Stimulated activated CD8-positive, alpha-beta memory T cell treated with anti-CD3 and anti-CD28 coated beads, Interleukin-2, amount 100 ng/mL, for 1 hour (primary cell): ENCODE measurements around the gene ACSM2B.
"Not testable (repeated sequence)": the region's sequence is repeated elsewhere in the genome, so short reads cannot be mapped to it uniquely, and the experiment has no call there.

ENCODE experiments used
- DNase-seq, 2 donors: peaks; one replicate each; pipeline ENCODE4 v3.0.0-alpha.2; 2020; ENCODE audit warnings: low read depth in 2 of 2

The ACSM2B gene

DNA sequence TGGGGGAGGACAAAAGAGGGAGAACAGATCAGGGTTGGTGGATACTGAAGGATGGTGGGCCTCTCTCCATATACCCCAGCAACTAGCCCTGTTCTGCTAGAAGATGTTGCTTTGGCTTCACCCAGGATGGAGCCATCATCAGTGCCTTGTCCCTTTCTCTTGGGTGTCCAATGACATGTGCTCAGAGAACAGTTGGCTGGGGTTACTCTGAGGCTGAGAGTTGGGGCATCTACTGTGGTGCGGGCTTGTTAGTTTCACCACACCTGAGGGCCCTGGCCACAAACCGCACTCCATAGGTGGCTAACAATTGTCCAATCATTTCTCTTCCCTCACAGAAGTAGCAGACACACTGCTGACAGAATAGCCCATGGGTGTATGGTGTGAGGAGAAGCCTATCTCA lies 18.9 kb upstream of the ACSM2B start:
- not testable (repeated sequence) for DNase-seq

DNA sequence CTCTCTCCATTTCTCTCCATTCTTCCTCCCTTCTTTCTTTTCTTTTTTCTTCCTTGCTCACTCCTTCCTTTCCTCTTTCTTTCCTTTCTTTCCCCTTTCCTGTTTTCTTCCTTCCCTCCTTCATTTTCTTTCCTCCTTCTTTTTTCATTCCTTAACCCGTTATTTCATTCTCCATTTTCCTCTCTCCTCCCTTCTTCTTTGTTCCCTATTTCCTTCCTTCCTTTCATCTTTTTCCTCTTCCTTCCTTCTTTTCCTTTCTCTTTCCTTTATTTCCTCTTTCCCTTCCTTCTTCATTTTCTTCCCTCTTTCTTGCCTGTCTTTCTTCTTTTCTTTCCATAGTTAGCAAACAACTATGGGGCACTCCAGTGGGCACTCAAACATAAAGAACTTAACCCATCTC lies 16.6 kb upstream of the ACSM2B start:
- not testable (repeated sequence) for DNase-seq

DNA sequence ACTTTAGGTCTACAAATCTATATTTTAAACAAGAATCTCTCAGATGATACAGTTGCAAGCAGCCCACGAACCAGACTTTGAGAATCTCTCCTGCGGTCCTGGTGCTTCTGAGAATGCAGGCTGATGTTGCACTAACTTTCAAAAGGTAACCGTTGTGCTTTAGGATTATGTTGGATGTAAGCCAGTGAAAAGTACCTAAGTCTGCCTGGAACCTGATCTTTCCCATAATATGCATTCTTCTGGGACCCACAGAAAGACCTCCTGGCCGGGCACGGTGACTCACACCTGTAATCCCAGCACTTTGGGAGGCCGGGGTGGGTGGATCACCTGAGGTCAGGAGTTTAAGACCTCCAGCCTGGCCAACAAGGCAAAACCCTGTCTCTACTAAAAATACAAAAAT lies 13.3 kb upstream of the ACSM2B start:
- DNase-seq = not testable (repeated sequence)

DNA sequence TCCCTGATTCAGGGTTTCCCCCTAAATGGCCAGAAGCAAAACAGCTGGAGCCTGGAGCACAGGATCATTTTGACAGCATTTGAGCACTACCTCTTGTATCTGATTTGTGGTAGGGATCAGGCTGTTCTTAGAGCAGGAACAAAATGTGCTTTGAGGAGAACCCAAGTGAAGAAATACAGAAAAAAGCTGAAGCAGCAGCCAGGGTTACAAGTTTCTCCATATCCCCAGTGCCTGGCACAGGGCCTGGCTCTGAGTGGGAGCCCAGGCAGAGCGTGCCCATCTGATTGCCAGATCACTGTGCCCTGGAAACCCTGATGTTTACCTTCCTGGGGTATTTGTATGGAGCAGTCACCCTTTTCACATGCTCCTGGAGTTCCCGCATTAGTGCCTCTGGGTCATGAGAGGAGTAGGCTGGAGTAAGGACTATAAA lies 11.5 kb upstream of the ACSM2B start:
- DNase-seq = not testable (repeated sequence)

DNA sequence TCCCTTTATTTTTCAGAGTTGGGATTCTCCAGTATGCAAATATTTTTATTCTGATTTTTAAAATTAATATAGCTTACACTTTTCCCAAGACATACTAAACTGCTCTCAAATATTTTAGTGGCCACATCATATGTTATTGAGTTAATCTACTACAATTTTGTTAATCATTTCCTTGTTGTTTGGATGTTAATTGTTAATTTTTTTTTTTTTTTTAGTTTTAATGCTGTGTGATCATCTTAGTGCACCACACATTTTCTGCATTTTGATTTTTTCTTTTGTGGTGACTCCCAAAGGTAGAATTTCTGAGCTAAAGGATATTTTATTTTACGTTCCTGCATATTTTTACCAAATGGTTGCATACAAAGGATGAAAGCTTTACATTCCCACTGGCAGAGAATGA lies 10.5 kb upstream of the ACSM2B start:
- not testable (repeated sequence) for DNase-seq

DNA sequence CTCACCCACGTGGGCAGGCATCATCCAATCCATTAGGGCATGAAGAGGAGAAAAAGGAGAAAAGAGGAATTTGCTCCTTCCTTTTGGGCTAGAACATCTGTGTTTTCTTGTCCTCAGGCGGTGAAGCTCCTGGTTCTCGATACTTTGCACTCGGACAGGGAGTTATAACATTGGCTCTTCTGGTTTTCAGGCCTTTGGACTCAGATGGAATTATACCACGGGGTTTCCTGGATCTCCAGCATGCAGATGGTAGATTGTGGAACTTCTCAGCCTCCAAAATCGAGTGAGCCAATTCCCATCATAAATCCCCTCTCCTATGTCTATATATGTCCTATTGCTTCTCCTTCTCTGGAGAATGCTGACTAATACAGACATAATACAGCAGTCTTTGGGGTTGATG lies 9.9 kb upstream of the ACSM2B start:
- not testable (repeated sequence) for DNase-seq

DNA sequence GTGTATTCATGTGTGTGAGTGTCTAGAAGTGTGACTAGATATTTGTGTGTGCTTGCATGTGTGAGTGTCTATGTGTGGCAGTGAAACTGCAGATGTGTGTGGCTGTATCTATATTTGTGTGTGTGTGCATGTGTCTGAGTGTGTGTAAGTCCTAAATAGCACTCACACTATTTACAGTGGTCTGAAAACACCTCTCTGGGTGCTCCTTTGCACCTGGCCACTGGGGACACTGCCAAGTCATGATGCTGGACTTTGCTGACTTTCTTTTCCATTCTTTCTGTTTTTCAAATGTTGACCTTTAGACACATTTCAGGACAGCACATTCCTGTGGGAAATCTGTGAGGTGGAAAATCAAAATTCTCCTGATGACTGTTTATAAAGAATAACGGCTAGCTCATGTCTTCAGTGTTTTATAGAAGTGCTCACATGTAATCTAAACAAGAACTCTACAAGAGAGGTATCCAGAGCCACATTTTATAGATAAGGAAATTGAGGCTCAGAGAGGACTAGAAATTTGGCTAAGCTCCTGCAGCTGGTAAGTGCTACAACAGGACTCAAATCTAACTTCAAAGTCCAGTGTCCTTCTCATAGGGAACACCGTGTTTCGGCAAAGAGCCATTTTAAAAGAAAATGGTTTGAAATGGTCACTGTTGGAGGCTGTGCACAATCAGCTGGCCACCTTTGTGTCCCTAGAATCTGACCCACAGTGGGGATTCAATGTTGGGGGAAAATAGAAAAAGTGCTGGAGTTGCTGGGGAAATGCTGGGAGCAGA lies 4.5 kb upstream of the ACSM2B start:
- DNase-seq = not testable (repeated sequence)

DNA sequence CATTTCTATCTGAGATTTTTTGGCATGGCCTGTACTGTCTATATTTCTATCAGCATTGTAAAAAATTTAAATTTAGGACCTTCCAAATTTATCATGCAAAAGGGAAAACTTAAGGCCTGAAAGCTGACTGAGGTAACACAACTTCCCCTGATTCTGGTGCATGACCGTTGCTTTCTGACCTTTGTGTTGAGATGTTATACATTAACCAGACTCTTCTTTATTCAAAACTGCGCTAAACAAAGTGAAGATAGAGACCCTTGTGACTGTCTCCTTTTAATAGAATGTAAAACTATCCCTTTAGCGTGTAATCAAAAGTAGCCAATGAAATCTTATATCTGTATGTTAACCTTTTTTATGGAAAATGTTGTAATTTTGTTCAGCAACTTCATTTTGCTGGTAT lies 1.9 kb upstream of the ACSM2B start:
- not testable (repeated sequence) for DNase-seq

DNA sequence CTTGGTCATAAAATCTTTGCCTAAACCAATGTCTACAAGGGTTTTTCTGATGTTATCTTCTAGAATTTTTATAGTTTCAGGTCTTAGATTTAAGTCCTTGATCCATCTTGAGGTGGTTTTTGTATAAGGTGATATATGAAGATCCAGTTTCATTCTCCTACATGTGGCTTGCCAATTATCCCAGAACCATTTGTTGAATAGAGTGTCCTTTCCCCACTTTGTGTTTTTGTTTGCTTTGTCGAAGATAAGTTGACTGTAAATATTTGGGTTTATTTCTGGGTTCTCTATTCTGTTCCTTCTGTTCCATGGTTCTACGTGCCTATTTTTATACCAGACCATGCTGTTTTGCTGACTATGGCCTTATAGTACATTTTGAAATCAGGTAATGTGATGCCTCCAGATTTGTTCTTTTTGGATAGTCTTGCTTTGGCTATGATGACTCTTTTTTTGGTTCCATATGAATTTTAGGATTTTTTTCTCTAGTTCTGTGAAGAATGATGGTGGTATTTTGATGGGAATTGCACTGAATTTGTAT lies 7.0 kb downstream of the ACSM2B start:
- DNase-seq = not testable (repeated sequence)

DNA sequence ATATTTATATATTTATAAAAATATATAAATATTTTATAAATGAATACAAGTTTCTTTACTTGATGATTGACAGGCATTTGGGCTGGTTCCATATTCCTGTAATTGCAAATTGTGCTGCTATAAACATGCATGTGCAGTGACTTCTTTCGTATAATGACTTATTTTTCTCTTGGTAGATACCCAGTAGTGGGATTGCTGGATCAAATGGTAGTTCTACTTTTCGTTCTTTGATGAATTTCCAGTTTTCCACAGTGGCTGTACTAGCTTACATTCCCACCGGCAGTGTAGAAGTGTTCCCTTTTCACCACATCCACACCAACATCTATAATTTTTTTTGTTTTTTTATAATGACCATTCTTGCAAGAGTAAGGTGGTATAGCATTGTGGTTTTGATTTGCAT lies 7.8 kb downstream of the ACSM2B start:
- DNase-seq = no peak

DNA sequence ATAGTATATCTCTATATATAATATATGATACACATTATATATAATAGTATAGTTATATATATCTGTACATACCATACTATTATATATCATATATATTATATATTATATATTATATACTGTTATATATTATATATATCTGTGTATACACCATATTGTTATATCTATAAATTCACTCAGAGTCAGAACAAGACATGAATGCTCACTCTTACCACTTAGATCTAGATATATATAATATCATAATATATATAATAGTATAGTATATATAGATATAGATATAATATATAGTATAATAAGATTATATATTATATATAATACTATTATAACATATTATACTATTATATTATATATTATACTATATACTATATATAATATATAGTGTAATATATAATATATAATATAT lies 9.3 kb downstream of the ACSM2B start:
- no peak for DNase-seq

DNA sequence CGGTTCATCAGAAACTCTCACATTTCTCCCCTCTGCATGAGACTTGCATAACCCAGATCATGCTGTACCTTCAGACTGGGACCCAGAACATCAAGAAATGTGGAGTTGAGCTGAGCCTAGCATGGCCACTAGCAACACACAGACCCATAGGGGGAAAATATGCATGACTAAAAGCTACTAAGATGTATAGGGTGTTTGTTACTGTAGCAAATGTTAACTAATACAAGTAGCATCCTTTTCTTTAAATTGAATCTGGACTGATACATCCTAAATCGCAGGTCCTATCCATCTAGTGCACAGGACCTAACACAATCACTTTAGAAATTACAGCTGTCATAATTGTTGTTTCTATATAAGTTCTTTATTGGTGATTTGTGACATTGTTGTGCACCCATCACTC lies 10.8 kb downstream of the ACSM2B start:
- not testable (repeated sequence) for DNase-seq

DNA sequence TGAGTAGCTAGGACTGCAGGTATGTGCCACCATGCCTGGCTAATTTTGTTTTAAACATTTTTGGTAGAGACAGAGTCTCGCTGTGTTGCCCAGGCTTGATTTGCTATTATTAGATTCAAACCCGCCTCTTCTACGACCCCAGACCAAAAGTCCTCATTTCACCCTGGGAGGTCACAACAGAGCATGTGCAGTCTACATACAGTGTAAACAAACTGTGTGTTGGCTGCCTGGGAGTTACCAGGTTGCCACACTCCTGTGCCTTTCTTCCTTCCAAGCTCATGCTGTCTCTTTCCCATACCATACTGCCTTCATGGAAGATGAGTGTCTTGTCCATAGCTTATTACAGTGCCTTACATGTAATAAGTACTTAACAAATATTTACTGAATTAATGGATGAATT lies 11.9 kb downstream of the ACSM2B start:
- not testable (repeated sequence) for DNase-seq

DNA sequence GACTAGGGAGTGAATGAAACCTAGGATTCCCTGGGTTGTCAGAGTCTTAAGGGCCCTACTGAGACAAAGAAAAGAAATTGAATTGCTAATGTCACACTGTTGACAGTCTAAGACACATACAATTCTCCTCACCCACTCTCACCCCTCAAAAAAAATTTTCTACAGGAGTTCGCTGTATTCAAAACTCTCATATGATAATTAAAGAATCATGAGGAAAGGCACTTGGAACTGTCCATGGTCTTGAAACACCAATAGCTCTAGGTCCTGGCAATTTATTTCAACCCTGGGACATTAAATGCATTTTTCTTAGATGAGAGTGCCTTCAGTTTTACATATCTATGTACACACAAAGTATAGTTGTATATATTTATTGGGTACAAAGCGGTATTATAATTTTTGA lies 20.5 kb downstream of the ACSM2B start:
- DNase-seq = not testable (repeated sequence)

DNA sequence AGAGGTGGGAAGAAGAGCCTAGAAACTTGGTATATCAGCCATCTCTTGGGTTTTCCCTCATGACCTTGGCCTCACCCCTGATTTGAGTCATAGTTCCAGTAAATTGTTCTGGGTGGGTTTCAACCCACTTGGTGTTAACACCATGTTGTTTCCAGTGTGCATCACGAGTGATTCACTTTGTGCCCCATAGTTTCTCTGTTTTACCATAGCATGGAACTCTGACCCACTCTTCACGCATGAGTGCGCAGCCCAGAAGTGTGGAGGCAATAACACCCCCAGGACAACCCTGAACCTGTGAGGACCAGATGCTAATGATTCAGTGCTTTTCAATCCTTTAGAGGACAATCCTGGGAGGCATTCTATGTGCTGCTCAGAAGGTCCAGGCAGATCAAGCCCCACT lies 21.5 kb downstream of the ACSM2B start:
- DNase-seq = not testable (repeated sequence)

DNA sequence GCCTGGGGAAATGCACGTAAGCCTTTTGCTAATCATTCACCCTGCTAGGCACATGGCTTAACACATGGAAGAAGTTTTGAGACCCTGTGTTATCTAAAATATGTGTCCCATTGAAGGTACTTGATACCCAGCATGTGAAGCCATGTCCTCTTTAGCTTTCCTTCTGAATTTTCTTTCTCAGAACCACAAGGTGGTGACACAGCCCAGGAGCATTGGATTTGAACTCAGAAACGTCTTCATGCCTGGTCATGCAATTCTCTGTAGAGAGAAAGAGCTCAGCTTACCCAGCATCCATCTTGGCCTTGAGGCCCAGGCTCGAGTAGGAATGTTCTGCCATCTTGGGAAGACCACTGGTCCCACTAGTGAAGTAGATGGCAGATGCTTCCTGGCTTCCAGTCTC lies 22.7 kb downstream of the ACSM2B start:
- DNase-seq = not testable (repeated sequence)

DNA sequence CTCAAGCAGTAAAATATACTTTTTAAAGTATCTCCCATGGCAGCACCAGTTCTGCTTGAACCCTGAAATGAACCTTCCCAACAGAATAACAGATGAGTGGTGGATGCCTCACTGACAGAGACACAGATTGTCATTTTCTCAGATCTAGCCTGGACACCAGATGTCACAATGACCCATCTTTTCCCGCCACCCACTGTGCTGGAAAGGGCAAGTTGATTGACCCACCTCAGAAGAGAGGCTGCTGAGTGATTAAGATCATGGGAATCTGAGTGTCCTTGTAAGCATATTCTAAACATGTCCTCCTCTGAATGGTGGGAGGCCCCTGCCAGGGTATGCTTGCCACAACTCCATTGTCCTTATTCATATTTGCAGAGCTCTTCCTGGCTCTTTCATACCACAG lies 29.2 kb downstream of the ACSM2B start:
- not testable (repeated sequence) for DNase-seq

DNA sequence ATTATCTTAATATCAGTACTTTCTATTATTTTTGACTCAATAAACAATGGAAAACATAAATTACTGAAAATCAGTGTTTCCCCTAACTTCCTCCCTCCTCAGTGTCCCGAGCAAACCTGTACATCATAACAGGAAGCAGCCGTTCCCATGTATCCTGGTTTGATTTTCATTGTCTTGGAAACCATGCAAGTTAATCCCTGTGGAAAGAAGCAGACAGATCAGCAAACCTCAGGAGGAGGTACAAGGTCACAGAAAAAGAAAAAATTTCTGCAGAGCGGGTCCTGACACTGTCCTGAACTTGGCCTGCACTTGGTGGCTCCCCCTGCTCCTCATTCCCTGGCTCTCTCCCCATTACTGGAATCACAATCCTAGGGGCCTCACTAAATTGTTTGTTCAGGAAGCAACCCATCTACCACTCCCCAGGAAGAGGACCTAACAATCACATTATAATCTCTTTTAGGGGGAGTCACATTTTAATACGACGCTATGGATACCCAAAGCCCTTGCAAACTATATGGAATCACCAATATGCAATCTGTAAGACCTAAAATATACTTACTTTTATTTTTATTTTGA lies 29.8 kb downstream of the ACSM2B start:
- DNase-seq = not testable (repeated sequence)

DNA sequence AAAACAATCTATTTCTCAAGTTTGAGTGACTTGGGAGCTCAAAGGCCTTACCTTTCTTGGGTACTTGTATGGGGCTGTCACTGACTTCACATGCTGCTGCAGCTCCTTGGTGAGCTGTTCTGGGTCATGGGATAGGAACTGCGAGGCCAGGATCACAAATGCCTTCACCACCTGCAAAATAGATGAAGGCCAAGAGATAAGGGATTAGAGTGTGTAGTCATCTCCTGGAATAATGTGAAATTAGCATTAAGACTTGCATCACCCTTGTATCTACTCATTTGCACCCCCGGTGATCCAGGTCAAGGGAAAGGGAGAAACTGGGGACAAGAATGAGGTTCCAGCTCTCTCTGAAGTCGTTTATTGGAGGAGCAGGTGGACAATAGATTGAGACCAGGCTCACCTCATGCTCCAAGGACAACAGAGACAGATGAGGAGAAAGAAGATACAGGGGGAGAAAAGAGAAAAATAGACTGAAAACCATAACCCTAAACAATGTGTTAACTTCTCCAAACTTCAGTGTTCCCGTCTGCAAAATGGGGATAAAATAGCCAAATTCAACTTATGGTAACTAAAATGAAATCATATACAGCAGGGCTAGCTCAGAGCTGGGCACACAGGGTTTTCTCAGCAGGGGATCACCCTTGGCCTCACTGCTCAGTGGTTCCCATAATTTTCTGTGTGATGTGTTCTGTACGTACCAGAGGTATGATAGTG lies 35.4 kb downstream of the ACSM2B start:
- not testable (repeated sequence) for DNase-seq

DNA sequence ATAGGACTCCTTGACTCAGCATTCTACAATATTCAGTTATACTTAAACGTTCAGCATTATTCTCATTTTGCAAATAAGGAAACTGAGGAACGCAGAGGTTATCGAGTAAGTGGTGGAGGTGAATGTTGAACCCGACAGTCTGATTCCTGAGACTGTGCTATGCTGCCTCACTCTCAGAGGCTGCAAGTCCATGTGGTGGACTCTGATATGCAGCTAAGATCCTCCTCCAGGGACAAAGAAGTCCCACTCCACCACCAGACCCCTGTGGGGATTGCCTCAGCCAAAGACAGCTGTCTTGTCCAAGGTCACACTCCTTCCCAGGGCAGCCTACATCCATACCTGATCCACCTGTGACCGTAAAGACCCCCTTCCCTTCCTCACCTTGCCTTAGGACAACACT lies 37.5 kb downstream of the ACSM2B start:
- no peak for DNase-seq

DNA sequence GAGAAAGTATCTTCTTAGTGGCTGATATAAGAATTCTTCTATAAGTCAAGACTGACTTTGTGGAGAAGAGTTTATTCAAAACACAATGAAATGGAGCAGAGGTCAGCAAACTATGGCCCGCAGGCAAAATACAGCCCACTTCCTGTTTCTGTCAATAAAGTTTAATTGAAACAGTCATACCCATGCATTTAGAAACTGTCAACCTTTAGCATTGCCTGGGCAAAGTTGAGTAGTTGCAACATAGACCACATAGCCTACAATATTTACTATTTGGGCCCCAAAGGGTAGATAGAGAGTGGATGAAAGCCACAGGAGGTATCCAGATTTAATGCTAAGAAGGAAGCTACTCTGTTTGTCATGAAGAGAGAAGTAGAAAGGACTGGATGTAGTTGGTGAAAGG lies 38.0 kb downstream of the ACSM2B start:
- DNase-seq = no peak

DNA sequence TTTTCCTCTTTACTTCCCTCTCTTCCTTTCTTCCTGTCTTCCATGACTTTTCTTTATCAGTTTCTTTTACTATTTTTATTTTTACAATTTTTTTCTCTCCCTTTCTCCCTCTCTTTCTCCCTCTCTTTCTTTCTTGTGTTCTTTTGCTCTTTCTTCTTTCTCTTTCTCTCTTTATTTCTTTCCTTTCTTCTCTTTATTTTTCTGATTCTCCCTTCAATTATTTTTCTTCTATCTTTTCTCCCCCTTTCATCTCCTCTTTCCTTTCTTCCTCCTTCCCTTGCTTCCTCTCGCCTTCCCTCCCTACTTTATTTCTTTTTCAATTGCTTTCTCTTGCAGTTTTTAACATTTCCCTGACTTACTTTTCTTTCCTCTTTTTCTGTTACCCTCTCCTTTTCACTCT lies 39.5 kb downstream of the ACSM2B start:
- not testable (repeated sequence) for DNase-seq
